CD1c-positive myeloid dendritic cell (primary cell): Measurements from ENCODE around the gene LIN28B.
A peak's percentile ranks its signal among the peaks of the same experiment; 100 is the strongest.
"Not testable (repeated sequence)": the region's sequence is repeated elsewhere in the genome, so short reads cannot be mapped to it uniquely, and the experiment has no call there.

Source experiments
- DNase-seq: peaks from one replicate; pipeline ENCODE4 v3.0.0-alpha.2; 2016; ENCODE audit errors: extremely low spot score

Gene LIN28B

DNA sequence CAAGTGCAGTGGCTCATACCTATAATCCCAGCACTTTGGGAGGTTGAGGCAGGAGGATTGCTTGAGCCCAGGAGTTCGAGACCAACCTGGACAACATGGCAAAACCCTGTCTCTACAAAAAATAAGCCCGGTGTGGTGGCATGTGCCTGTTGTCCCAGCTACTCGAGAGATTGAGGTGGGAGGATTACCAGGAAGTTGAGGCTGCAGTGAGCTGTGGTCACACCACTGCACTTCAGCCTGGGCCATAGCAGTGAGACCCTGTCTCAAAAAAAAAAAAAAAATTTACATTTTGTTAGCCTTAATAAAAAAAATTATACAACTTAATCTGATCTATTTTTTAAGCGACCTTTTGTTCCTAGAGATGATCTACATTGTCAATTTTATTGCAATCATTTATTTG lies 56.6 kb downstream of the LIN28B start:
- not testable (repeated sequence) for DNase-seq

DNA sequence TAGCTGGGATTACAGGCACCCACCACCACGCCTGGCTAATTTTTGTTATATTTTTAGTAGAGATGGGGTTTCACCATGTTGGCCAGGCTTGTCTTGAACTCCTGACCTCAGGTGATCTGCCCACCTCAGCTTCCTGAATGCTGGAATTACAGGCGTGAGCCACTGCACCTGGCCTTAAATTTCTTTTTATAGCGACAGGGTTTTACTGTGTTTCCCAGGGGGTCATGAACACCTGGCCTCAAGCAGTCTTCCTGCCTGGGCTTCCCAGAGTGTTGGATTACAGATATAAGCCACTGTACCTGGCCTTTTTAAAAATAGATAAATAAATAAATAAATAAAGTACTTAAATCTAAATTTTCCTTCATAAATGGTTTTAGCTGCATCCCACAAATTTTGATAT lies 57.5 kb downstream of the LIN28B start:
- no peak for DNase-seq

DNA sequence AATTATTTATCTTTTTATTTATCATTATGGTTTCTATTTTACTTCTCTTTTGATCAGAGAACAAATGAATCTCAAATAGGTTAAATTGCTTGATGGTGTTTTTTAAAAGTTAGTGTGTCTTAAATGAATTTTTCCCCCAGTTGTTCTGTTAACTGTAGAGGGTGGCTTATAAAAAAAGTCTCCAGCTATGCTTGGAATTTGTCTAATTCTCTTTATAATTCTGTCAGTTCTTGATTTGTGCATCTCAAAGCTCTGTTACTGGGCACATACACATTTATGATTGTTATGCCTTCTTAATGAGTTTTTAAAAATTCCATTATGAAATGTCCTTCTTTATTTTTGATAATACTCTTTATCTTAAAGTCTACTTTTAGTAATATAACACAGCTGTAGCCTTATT lies 58.0 kb downstream of the LIN28B start:
- no peak for DNase-seq

DNA sequence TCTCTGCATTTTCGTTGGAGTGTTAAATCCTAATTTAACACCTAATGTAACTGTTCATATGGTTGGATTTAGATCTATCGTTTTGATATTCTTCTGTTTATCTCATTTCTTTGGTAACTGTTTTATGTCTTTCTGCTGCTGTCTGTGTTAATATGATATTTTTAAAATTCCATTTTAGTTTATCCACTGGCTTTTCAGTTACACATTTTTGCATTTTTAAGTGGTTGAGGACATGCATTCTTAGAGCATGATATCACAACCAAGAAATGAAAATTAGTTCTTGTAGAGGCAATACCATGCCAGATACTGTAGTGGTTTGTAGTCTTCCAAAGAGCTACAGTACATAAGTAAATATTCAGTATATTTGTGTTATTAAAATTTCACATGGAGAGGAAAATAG lies 58.6 kb downstream of the LIN28B start:
- no peak for DNase-seq

DNA sequence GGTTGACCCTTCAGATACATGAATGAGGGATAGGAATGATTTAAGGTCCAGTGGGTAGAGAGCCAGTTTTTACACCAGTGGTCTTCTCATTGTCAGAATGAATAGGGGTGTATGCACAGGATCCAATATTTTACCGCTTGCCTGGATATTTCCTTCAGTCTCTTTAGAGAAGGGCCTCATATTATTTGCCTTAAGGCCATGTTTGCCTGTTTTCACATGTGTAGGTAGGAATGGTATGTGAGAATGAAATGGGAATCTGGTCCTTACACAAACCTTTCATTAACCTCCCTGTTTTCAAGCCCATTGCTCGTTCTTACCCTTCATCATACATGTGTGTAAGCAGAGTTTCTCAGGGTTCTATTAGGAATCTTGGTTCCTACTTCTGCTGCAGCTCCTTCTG lies 62.4 kb downstream of the LIN28B start:
- DNase-seq: no peak

DNA sequence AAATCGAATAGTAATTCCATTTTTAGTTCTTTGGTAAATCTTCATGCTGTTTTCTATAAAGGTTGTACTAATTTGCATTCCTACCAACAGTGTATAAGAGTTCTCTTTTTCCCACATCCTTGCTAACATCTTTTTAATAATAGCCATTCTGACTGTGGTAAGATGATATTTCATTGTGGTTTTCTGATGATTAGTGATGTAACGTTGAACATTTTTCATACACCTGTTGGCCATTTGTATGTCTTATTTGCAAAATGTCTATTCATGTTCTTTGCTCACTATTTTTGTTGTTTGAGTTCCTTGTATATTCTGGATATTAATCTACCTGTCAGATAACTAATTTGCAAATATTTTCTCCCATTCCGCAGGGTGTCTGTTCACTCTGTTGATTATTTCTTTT lies 64.5 kb downstream of the LIN28B start:
- DNase-seq: no peak

DNA sequence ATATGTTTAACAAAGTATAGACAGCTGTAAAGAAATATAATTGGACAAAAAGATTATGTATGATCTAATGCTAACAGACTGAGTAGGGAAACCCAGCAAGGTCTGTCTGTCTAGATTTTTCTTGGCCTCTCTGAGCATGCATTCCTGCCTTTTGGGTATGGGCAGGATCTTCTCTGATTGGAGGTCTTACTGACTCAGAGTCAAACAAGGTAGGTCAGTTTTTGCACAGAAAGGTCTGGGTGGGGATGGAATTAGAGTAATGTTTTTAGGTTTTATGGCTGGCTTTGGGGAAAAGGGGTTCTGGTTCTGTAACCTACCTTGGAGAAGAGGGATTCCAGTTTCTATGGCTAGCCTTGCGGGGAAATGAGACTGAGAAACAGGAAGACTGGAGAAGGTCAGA lies 65.5 kb downstream of the LIN28B start:
- no peak for DNase-seq

- no peak for DNase-seq
These were observed 67.9 kb downstream of the LIN28B start for GRCh38 chr6:105024803-105025202.

GRCh38 chr6:105028898-105029297 lies 72.0 kb downstream of the LIN28B start:
- DNase-seq: no peak

GRCh38 chr6:105029581-105029980 lies 72.7 kb downstream of the LIN28B start:
- no peak for DNase-seq

GRCh38 chr6:105034470-105034869 lies 77.6 kb downstream of the LIN28B start:
- no peak for DNase-seq

GRCh38 chr6:105035299-105035698 lies 78.4 kb downstream of the LIN28B start:
- no peak for DNase-seq

DNA sequence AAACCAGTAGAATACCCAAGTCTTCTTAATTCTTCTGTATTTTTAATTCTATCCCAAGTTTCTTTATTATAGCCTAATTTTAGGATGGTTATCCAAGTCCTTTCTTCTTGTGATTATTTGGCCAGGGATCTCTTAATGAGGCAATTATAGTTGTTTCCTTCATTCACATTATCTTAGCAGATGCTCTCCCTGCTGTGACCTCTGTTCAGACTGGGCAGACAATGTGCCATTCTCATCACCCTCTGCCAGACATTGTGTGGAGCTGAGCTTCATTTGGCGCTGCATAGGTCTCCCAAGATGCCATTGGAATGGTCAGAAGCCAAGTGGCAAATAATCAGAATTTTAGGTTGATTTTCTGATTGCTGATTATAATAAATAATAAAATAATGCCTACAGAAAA lies 79.4 kb downstream of the LIN28B start:
- no peak for DNase-seq

DNA sequence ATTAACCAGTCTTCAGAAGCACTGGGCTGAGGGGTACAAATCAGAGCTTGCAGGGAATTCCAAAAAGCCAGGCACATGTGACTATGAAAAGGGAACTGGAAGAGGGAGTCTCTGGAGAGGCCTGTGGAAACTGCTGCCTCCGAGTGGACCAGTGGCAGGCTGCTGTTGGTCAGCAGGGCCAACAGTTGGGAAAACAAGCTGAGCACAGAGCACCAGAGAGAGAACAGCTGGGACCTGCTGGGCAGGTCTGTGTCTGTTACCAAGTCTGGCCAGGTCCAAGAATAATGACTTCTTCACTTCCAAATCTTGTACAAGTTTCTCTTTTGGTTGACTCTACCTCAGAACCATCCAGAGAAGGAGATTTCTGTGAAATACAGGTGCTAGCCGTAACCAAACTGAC lies 81.4 kb downstream of the LIN28B start:
- DNase-seq: no peak

DNA sequence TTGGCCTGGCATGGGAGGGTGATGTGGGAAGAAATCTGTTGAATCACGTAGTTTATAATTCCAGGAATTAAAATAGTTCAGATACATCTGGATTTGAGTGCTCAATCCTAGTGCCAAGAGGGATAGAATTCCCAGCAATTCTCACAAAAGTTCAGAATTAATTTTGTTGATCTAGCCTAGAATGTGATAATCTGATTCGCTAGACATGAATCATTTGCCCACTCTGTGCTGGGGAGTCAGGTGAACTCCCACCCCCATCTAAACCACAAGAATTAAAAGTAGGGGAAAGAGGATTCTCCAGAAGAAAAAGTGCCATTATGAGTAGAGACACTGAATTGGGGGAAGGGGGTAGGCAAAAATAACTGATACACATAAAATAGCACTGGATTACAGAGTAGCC lies 85.0 kb downstream of the LIN28B start:
- DNase-seq: no peak

GRCh38 chr6:105042648-105043047 lies 85.7 kb downstream of the LIN28B start:
- DNase-seq: no peak

DNA sequence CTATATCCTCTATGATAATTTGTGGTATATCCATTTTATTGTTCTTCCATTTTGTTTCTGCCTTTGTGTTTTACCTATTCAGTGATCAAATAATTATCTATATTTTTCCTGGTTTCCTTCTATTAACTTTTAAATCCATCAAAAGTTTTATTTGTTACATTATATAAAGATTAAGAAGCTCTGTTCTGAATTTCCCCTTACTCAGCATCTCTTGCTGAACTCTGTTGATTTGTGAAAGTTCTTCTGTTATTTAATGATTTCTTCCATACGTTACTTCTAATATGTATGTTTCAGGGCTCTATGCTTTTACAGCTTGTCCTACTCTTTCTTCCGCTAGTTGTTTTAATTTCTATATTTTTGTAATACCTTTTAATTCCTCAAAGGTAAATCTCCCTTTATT lies 87.1 kb downstream of the LIN28B start:
- DNase-seq: no peak

GRCh38 chr6:105045526-105045925 lies 88.6 kb downstream of the LIN28B start:
- no peak for DNase-seq

DNA sequence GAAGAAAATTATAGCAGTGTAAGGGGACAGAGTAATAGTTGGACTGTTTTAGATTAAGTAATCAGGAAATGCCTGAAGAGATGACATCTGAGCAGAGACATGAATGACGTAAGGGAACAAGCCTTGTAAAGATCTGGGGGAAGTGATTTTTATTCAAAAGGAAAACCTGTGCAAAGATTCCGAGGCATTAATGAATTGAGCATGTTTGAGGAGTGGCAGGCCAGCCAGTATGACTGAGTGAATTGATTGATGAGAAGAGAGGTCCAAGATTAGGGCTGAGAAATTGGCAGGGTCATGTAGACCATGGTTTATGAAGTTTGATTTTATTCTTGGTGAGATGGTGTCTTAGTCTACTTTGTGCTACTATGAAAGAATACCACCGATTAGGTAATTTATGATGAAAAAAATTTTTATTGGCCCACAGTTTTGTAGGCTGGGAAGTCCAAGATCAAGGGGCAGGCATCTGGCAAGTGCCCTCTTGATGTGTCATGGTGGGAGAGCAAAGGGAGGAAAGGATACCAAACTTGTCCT lies 95.1 kb downstream of the LIN28B start:
- DNase-seq: no peak

DNA sequence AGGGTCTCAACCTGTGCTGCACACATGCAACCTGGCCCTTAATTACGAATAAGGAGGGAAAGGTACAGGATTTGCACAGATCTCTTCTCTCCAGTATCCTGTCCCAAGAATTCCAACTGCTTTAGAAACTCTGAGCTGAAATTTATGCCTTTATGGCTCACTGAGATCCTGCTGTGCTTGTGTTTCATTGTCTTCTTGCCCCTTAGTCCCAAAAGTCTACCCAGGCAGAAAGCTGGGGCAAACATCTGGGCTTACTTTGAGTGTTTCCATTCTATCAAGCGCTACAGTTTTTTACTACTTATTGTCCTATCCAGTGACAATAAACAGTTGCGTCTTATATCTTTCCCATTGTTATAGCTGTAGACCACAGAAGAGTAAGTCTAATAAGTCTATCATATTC lies 99.7 kb downstream of the LIN28B start:
- DNase-seq: no peak

- DNase-seq: no peak
These were observed 100.3 kb downstream of the LIN28B start for GRCh38 chr6:105057160-105057559.

- no peak for DNase-seq
These were observed 101.4 kb downstream of the LIN28B start for GRCh38 chr6:105058316-105058715.

GRCh38 chr6:105058846-105059245 lies 101.9 kb downstream of the LIN28B start:
- peak; percentile 12 for DNase-seq

- no peak for DNase-seq
These were observed 109.3 kb downstream of the LIN28B start for GRCh38 chr6:105066233-105066632.

DNA sequence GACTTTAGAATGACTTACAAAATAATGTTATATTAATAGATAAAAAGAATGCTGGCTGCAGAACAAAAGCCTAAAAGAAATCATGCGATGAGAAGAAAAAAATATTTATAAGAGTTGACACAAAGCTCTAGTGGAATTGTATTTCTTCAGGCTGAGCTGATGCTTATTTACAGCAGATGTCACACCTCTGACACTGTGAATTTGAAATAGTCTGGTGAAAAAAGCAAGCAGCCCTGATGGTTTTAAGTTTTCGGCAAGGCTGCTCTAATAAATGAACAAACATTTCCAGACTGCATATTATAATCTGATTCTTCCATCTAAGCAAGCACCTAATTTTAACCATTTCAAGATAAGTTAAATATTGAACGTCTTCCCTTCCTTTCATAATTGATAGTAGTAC lies 109.9 kb downstream of the LIN28B start:
- no peak for DNase-seq
